Activated CD4-positive, alpha-beta T cell treated with anti-CD3 and anti-CD28 coated beads for 4 hours (primary cell): ENCODE results near the gene OLFM4.

Experiments
- DNase-seq, 2 donors: peaks; one replicate each; pipeline ENCODE4 v3.0.0-alpha.2; 2020

Gene OLFM4

DNA sequence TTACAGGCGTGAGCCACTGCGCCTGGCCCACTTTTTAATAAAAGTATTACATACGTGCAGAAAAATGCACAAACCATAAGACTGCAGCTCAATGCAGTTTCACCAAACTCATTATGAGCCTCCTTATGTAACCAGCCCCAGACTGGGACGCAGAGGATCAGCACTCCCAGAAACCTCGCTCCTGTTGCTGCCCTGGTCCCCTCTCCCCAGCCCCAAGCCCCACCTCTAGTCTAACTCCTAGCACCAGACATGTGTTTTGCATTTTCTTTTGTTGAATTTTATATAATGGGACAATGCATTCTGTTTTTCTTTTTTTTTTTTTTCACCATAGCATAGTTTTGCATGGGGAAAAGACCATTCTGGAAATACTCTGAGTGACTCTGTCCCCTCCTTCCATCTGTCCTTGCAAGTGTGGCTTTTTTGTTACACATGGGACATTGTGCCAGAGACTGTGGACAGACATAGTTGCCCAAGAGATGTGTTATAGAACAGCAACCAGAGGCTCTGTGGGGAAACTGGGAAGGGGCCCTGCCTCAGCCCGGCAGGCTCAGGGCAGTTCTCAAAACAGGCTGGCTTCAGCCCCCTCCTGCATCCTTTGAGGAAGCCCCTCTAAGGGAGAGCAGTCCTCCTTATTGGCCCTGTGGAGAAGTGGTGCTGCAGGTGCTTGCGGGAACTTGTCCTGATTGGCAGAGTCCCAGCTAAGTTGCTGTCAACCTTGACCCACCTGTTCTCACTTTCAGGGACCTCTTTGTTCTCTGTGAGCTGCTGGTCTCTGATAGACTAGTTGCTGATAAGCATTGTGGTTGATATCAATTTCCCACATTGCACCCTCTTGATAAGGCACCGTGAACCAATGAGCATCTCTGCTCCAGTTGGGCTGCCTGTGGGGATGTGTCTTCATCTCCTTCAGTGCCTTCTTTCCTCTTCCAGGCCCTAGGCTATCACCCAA is 13.8 kb upstream of the OLFM4 start:
- DNase-seq: no peak

DNA sequence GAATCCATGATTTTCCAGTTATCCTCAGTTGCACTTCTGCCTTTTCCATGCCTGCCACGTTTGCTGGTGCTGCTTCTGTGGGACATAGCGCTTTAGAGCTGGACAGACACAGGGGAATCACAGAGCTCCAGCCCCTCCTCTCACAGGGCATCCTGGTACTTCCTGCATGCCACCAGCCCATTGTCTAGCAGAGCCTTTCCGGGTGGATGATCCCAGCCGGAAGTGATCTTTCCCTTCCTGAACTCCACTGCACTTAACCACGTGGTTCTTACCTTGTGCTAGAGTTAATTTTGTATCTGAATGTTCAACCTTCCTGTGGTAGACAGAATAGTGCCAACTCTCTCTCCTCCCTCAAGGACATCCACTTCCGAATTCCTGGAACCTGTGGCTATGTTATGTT is 12.6 kb upstream of the OLFM4 start:
- DNase-seq: no peak

DNA sequence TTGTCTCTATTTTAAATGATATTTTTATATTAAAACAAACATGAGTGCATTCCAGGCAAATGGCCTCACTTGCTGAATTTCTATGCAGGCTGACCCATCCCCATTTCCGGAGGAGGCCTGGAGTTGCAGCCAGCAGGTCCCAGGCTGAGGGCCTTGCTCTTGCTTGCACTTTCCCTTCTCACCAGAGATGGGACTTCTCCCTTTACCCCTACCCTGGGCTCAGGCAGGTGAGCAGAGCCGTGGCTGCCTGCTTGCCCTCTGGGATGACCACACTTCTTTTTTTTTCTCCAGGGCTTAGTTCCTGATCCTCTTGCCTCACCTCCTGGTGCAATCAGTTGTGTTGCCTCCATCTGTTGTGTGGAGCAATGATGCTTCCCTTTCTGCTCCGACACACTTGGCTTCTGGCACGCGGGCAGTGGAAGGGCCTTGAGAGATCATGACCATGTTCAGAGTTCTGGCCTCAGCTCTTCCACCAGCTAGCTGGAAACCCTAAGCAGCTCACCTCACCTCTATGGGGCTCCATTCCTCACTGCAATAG is 11.1 kb upstream of the OLFM4 start:
- DNase-seq: no peak

DNA sequence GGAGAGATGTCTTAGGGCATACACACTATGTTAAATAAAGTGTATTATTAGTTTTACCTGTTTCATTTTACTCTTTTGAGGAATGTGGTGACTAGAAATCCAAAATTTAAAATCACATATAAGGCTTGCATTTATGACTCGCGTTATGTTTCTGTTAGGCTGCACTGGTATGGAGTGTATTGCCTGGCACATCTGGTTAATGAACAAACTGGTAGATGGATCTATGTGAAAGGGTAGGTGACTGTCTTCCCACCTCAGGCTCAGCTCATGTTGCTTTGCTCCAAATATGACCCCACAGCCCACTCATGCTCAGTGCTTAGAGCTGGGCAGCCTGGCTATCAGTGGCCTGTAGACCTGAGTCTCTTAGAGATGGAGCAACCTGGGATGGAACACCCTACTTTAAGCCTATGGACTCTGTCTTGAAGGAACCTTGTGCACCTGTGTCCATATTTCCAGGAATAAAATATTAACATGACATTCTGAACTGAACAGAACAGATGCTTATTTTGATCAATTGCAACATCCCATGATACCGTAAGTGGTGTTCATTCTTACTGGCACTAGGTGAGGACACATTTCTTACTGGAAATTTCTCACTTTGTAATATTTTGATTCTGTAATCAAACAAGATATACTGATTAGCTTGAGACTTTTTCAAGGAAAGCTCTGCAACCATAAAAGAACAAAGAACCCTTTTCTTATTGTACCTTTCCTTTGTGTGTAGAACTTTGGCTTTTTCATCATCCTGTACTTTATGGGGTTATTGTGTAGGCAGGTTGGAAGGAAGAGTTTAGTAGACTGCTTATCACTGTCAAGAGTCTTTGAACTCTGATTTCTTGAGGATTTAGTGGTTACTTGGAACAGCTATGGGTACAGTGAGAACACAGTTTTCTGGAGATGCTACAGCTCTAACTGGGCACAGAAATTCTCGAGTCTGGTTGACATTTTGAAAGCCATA is 9.6 kb upstream of the OLFM4 start:
- no peak for DNase-seq

DNA sequence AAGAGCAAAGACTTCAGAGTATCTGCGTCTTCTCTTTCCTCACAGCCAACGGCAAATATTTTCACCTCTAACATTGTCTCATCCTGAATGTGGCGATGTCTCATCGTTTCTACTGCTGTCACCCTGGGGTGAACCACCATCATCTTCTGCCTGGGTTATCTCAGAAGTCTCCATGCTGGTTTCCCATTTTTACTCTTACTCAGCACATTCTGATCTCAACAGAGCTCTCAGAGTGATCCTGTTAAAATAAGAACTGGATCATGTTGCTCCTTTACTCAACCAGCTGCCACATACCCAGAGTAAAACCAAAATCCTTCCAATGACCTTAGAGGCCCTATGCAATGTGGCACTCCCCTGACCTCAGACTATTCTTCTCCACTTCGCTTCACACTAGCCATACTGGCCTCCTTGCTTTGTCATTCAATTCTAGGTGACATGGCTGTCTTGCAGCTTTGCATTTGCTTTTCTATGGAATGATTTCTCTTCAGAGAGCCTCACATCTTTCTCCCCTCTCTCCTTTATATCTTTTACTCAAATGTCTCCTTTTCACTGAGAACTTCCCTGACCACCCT is 7.8 kb upstream of the OLFM4 start:
- no peak for DNase-seq

DNA sequence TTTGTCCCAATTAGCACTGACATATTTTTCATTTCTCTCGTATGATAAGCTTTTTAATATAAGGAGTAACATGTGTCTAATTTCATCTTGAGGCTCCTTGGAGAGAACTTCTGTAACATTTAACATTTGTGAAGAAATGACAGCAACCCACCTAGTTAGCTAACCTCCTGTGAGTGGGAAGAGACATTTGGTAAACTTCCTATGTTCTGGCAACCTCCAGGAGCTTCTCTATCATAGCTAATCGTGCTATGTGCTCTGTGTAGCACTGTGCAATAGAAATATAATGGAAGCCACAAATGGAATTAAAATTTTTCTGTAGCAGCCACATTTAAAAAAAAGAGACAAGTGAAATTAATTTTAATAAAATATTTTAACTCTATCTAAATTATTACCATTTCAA is 5.4 kb upstream of the OLFM4 start:
- DNase-seq: no peak

DNA sequence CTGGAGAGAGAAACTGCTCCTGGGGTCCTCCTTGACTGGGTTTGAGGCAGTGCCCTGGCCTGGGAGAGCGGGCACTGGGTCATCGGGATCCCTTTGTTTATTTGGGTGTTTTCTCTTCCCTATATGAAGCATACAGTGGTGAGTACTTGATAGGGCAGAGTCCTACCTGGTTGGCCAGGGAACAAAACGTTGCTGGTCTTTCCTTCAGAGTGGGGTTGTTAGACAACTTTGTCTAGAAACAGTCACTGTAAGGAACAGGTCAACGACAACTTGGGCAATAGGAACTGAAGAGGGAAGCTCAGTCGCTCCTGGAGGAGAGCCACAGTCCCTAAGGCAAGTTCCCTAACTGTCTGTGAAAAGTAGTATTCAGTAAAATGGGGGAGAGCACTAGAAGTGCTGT is 550 bp upstream of the OLFM4 start:
- DNase-seq: no peak

DNA sequence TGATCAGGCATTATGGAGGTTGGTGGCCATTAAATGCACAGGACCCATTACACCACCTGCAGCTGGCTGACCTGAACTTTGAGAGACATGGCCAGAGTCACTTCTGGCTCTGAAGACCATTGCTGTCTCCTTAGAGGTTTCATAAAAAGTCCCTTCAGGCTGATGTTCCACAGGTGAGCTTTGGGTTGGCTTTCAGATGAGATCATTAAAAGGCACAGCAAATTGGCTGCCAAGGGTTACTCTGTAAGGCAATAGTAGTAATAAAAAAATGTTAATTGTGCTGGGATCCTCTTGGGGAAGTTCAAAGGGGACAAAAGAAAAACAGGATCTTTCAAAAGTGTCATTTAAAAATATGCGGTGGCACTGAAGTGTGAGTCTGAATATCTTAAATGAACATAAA is 4.2 kb downstream of the OLFM4 start:
- no peak for DNase-seq

DNA sequence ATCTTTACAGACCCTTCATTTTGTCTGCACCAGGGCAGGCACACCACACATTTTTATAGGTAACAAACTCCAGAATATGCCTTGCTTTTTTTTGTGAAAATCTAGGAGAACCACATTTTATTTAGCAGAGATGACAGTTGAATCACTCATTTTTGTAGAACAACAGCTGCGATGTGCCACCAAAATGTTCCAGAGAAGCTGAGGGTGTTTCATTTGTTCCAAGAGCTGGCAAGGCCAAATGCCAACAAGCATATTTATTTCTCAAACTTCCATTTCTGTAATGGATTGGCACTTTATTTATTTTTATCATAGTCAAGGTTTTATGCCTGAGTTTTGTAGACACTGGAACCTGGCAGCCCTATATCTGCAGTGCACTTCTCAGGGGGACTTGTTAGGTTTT is 10.4 kb downstream of the OLFM4 start:
- no peak for DNase-seq

DNA sequence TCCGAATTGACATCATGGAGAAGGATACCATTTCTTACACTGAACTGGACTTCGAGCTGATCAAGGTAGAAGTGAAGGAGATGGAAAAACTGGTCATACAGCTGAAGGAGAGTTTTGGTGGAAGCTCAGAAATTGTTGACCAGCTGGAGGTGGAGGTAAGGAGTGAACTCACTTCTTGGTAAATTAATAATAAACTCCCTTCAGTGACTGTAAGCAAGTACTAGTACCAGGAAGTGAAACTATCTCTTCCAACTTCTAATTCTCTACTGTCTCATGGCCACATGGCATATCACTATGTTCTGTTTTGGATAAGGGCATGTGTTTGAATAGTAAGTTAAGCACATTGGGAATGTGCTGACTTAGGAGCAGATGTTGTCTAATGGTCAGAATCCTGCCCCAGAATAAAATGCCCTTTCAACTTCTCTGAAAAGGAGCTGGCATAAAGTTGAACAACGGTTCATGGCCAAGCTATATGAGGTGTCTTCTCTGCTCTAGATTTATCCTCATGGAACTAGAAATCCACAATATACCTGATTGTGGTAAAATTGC is 13.4 kb downstream of the OLFM4 start:
- DNase-seq: no peak

DNA sequence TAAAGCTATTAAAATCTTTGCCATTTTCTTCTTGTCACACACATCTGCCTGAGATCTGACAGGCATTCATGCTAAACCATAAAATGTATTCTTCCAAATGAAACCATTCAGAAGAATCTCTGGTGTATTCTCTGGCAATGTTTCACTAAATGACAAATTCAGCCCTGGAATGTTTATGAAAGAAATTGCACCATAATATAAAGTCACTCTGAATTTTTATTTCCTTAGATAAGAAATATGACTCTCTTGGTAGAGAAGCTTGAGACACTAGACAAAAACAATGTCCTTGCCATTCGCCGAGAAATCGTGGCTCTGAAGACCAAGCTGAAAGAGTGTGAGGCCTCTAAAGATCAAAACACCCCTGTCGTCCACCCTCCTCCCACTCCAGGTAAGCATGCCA is 14.3 kb downstream of the OLFM4 start:
- DNase-seq: no peak

DNA sequence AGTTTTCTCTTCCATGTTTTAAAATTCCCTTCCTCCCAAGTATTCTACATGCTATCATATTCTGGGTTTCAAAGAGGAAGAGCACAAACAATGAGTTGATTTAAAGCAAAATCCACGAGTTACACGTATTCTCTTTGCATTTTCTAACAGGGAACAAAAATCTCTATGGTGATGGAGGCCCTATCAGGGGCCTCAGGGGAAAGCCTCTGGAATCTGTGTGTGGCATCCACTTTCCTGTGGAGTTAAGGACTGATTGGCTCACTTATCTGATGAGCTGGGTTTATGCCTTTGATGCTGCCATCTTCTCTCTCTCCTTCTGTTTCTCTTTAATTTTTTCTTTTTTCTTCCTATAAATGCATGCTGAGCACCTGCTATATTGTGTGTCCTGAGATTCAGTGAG is 14.8 kb downstream of the OLFM4 start:
- no peak for DNase-seq

DNA sequence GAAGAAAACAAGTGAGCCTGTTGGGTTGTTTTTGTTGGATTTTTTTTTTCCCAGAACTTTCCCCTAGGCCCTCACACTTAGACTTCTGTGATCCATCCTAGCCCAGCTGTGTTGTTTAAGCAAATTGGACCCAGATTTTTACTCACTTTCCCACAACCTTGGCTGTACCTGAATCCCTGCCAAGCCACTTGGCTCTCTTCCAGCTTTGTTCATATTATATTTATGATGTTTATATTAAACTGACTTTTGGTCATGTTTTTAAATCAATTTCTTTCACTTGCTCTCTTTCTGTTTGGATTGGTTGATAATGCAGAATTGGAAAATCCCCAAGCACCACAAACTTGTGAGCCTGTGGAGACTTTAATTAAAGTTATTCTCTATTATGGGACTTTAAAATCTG is 16.6 kb downstream of the OLFM4 start:
- no peak for DNase-seq

DNA sequence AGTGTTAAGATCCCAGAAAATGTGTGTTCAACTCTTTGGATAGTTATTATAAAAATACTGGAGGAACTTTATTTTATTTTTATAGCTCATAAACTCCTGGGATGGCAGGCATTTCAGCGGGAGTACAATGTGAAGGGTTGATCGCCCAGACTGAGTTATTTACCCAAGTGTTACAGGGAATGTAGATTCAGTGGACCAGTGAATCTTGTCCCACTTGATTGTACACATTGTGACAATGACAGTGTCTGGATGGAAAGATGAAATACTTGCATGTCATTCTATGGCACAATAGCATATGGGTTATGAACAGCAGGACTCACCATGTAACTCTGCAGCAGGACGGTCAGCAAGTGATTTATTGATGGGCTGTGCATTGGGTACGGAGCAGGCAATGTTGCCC is 20.3 kb downstream of the OLFM4 start:
- DNase-seq: no peak

DNA sequence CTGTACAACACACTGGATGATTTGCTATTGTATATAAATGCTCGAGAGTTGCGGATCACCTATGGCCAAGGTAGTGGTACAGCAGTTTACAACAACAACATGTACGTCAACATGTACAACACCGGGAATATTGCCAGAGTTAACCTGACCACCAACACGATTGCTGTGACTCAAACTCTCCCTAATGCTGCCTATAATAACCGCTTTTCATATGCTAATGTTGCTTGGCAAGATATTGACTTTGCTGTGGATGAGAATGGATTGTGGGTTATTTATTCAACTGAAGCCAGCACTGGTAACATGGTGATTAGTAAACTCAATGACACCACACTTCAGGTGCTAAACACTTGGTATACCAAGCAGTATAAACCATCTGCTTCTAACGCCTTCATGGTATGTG is 21.5 kb downstream of the OLFM4 start:
- DNase-seq: no peak

DNA sequence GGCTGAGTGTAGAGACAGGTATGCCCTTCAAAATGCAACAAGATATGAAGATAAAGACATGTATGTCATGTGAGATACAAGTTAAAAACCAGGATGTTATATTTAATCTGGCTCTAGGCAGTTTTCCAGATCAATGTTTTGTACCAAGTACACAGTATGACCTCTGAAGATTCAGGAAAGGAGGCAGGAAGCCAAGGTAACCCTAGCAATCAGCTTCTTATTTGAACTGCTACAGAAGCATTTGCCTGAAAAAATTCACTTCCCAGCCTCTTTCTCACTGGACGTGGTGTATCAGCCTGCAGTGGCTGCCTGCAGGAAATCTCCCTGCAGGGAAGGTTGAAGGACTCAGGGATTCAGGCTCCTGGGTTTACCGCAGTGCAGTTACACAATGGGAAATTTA is 24.1 kb downstream of the OLFM4 start:
- no peak for DNase-seq

DNA sequence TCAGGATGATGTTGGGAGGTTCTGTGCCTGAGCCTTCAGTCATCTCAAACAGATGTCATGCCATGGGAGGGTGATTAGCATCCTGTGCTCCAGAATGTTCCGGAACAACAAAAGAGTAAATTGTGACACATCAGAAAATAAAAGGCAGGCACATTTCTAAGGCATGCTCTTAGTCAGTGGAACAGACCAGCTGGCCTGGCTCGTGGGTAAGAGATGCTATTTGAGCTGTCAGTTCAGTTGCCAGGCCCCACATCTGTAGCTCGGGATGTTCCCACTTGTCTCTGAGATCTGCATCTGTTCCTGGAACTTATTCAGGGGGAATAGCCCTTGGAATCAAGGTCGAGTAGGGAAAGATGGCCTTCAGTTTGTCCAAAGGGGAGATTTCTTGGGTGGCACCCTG is 26.0 kb downstream of the OLFM4 start:
- DNase-seq: no peak

DNA sequence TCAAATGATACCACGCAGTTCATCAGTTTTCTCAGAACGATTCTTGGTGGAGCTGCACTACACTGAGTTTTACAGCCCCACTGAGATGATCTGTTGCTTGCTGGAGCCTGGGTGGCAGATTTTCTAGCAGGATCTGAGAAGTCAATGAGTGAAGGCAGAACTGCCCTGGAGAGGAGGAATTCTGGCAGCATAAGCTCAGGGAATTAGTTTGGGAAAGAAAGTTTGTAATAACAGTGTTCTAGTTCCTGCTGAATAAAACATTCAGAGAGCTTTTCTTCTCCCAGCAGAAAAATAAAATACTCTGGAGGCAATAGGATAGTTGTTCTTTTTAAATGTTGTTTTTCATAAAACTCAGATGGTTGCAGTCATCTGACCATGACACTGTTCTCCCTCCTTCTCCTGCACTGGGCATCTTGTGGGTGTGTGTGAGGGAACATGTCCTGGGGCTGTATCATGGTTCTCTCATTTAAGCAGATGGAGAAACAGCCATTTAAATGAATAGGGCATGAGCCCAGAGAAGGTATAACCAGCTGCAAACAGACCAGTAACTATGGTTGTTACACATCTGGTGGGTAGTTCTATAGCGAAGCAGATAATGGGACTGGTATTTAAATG is 29.6 kb downstream of the OLFM4 start:
- no peak for DNase-seq

DNA sequence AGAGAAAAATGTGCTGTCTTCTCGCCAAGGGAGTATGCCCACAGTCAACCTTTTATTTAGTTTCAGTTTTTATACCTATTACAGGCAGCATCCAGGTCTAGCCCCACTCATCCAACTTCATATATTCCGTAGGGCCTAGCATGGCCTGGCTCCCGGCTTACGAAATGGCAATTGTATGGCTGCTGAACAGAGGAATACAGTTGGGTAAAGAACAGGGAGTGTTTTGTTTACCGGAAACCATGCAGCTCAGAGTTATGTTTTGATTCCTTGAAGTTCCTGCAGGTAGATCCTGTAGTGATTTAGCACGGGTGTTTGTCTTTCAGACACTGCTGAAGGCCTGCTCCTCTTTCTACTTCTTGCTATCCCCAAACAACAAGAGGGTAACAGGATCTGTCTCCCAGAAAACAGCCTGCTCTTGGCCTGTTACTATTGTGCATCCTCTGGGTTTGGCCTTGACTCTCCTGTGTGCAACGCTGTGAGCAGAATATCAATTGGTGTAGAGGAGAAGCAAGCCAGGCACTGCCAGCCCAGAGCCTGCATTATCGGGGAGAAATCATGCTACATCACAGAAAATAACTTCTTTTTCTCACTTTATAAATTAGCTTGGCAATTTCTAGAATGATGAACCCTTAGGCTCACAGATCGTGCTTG is 32.4 kb downstream of the OLFM4 start:
- DNase-seq: no peak

DNA sequence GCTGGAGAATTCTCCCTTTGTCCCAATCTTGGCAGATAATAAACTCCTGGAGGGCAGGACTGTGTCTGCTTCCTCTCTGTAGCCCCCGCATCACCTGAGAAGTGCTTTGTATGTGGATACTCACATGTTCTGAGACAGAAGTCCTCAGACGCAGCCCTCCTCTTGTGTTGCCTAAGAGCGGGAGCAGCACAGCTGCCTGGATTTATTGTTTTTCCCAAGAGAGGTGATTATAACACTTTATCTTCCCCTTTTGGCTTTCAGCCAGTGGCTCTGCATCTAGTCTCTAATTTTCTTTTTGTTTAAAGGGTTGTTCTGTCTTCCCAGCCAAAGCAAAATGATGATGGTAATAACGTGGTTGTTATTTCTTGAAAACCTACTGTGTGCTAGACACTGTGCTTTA is 36.1 kb downstream of the OLFM4 start:
- no peak for DNase-seq

DNA sequence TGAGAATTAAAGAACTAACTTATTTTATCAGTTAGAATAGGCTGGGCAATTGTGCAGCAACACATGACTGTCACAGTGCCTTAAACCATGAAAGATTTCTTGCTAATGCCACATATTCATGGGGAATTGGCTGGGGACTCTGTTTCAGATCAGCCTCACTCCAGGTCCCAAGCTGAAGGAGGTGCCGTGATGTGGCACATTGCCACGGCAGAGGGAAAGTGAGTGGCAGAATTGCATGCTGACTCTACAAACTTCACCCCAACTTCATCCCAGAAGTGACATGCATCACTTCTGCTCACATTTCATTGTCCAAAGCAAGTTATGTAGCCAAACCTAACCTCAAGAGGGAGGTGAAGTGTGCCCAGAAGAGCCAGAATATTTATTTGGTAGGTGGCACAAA is 37.8 kb downstream of the OLFM4 start:
- no peak for DNase-seq
